Epithelial cell of prostate (primary cell): ENCODE data around the gene HOXD12.

Experiments
- DNase-seq: peaks from one replicate; pipeline ENCODE4 v3.0.0-alpha.2; 2011; ENCODE audit warnings: low read depth, low spot score
- H3K27ac ChIP-seq: fragments of 450-650 bp; 2 replicates; pipeline ENCODE4 v1.5.1; 2017; ENCODE audit warnings: mild to moderate bottlenecking

HOXD12 gene

DNA sequence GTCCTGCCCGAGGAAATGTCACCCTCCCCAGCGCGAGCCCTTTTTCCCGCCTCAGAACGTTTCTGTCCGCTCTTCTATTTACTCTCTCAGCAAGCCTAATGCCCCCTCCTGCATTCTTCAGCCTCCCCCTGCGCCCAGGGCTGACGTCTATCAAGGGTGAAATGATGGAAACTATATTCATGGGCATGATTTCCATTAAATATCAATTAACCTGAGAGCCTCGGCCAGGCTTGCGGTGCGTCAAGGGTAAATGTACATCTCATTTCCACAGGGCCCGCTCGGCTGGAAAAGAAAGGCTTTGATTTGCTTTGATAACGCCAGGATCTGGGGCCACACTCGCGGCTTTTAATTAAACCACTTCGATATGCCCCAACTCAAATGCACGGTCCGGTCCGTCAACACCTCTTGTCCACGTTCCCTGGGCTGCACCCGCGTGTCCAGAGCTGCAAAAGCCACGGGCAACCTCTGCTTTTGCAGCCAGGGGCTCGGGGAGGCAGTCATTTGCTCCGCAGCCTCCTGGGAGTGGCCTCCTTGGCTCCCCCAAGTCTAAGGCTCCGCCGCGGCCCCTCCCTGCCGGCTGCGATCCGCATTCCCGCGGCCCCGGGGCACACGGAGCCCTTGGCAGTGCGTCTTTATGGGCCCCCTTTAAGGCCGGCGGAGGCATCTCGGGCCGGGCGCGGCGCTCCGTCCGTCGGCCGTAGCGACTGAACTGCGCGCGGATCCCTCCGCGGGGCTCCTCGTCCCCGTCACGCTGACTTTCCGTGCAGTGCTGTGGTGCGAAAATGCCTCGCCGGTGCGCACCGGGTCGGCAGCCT lies 29.6 kb downstream of the HOXD12 start, which contains the start of gene HOXD8:
TSS of gene HOXD8 (plus strand) at position 724 of the 815 bp plus-strand sequence. CDS start 662 bp downstream, outside the sequence.
- DNase-seq = no peak
- H3K27ac ChIP-seq = peak within 1 kb of the TSS; percentile 74

GRCh38 chr2:176129813-176130146 lies 30.2 kb downstream of the HOXD12 start:
- no peak for DNase-seq
- H3K27ac ChIP-seq = peak overlapping the region; percentile 74

- DNase-seq = no peak
- peak overlapping the region; percentile 74 for H3K27ac ChIP-seq
These were observed 30.8 kb downstream of the HOXD12 start for GRCh38 chr2:176130147-176130956.

DNA sequence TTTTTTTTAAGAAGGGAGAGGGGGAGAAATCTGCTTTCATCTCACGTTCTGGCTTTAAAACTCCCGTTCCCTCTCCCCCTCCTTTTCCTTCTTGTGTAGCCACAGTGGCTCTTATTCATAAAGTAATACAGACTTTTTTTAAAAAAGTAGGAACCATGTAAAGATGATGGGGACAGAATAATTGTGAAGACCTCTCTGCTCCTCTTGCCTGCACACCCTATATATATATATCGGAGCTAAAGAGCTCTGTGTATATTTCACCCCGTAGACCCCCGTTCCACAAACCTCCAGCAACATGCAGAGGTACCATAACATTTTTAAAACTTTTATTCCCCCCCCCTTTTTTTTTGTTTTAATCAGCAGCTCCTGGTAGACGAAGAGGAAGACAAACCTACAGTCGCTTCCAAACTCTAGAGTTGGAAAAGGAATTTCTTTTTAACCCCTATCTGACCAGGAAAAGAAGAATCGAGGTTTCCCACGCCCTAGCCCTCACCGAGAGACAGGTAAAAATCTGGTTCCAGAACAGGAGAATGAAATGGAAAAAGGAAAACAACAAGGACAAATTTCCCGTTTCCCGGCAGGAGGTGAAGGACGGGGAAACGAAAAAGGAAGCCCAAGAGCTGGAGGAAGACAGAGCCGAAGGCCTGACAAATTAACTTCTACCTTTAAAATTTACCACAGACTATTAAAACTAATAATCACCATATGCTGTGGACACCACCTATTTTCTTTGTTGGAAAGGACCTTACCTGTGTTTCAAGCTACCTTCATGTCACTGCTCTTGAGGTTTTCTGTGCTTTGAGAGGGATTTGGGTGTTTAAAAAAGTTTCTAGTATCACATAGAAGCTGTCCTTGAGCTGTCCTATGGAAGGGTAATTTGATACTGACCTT lies 31.6 kb downstream of the HOXD12 start:
- DNase-seq = no peak
- peak overlapping the region; percentile 74 for H3K27ac ChIP-seq

- H3K27ac ChIP-seq = no peak overlapping the region
These were observed 32.2 kb downstream of the HOXD12 start for GRCh38 chr2:176131848-176132158.

DNA sequence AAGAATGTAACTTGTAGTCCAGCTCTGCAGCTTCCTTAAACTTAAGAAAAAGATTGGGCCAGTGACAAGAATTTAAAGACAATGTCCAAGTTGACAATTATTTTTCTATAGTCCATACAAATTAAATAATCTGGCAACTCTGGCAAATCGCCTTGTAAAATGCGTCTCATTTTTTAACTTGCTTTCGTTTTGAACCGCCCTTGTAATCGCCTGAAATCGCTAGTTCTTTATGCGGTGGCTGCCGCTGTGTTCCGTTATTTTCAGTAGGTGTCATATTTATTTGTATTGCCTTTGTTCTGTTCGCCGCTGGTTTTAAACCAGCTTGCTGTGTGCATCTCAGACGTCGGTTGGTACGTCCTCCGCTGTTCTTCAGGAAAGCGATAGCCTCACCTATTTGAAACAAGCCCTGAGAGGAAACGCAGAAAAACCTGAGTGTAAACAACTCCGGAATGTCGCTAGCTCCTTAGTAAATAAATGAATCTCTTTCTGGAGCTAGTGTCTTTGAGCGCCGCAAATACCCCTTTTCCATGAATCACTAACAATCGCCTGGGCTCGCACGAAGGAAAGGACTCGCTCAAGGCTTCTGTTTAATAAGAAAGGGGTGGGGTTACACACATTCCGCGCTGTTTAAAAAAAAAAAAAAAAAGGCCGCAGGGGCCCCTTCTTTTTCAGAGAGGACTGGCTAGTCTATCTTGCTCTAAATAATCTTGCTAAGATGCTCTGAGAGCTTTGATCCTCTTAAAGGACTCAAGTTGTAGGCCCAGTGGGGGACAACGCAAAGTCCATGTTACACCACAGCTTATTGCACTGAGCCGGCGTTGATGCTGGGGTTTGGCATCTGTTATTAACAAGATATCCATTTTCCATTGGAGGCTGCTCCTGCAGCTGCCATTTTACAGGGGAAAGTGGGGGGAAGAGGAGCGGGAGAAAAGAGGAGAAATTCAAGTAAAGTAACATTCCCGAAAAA lies 32.9 kb downstream of the HOXD12 start:
- no peak for DNase-seq
- no peak overlapping the region for H3K27ac ChIP-seq

More at GRCh38 chr2:176131848-176132158, 32.2 kb downstream of the HOXD12 start:
- DNase-seq = no peak

- DNase-seq = no peak
- peak overlapping the region; percentile 76 for H3K27ac ChIP-seq
These were observed 33.8 kb downstream of the HOXD12 start for GRCh38 chr2:176133389-176133788.

GRCh38 chr2:176134035-176134434 lies 34.4 kb downstream of the HOXD12 start:
- peak overlapping the region; percentile 76 for H3K27ac ChIP-seq
- DNase-seq = no peak

GRCh38 chr2:176135035-176135440 lies 35.4 kb downstream of the HOXD12 start:
- no peak for DNase-seq
- peak overlapping the region; percentile 76 for H3K27ac ChIP-seq

DNA sequence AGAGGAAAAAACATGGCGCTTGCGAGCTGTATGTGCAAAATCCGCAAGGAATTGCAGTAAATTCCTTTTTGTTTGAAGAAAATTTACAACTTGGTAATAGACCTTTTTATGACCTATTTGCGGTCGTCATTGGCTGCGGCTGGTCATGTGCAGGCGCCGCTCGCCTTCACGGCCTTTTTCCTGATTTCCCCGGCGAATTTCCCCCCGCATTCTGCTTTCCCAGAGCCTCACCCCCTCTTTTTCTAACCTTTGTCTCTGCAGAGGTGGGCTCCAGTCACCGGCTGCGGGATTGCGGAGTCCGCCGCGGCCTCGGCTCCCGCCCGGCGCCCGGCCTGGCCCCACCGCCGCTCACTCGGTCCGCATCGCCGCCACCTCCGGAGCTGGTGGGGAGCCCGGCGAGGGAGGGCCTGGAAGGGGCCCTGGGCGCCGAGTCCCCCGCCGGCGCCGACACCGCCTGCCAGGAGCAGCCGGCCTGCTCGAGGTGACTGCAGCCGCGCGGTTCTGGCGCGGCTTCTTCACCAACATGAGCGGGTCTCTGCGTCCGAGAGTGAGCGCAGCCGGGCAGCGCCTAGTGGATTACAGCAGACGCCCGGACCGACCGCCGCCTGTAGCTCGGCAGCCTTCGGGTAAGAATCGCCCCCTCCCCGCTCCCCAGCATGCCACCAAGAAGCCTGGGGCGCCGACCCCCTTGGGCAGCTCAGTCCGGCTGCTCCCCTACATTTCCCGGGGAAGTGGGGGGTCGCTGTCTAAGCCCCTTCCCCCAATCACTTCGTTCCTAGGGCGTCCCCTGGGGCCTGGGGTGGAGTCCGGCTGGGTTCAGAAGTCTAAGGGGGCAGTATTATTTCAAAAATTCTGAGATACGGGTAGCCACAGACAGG lies 37.0 kb downstream of the HOXD12 start:
- no peak for DNase-seq
- H3K27ac ChIP-seq = peak overlapping the region; percentile 76

- H3K27ac ChIP-seq = no peak overlapping the region
- no peak for DNase-seq
These were observed 37.6 kb downstream of the HOXD12 start for GRCh38 chr2:176137252-176137580.

- H3K27ac ChIP-seq = no peak overlapping the region
- no peak for DNase-seq
These were observed 38.3 kb downstream of the HOXD12 start for GRCh38 chr2:176137906-176138305.

- DNase-seq = no peak
- H3K27ac ChIP-seq = no peak overlapping the region
These were observed 38.9 kb downstream of the HOXD12 start for GRCh38 chr2:176138526-176138922.

DNA sequence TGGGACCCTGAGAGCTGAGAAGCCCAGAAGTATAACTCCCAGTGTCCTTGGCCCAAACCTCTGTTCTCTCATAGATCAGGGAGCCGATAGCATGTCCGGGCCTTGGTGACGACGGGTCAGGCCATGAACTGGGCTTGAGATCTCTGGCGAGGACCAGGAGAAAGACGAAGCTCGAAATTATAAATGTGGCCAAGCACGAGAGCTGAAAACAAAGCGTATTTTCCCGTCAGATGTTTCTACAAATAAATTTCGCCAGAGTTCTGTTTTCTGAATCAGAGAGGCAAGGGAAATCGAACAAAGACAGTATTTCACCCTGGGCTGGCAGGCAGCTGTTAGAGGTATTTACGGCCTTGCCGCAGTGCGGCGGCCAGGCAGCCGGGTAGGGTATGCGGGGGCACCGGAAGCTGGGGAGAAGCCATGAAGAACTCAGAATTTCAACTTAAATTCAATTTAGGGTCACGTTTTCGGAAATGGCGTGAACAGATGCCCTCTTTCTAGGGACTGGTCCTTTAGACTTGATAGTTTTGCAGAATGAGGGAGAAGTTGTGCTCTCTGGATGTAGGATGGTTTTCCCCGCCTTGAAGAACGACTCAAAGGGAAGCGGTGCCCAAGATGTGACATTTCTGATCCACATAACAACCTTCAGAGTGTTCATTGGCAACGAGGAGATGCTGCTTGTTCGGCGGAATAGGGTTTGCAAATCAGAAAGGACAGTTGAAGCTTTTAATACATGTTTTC lies 39.5 kb downstream of the HOXD12 start:
- no peak overlapping the region for H3K27ac ChIP-seq
- DNase-seq = no peak

DNA sequence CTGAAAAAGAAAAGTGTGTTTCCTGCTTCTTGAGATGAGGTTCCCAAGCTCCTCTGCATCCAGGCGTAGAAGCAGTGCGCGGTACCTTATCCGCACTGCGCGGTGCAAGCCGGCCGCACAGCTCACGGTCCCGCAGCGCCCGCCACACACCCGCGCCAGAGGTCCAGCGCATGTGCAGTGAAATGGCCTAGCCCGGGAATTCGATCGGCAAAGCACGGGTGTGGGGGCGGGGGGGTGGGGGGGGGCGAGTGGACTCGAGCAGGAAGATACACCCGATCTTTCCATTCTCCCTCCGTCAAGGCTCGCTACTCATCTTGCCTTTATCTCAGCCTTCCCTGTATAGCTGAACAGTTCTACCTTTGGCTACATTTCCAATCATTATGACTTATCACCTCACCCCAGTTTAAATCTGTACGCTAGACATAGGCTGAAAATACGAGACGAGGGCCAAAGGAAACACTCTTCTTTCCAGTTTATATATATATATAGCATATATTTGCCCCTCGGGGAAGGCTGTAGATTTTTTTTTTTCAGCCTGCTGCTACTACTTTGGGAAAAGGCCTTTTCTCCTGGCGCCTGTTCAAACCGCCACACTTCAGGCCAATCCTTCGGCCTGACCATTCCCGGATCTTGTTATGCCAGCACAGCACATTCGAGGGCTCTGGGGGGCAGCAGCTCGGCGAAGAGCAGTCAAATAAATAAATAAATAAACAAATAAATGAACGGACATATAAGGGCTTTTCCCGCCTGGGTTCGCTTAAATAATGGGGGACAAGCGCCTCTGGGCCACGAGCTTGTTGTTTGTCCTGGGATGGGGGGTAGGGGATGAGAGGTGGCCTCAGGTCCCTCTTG lies 40.3 kb downstream of the HOXD12 start:
- no peak for DNase-seq
- H3K27ac ChIP-seq = no peak overlapping the region

DNA sequence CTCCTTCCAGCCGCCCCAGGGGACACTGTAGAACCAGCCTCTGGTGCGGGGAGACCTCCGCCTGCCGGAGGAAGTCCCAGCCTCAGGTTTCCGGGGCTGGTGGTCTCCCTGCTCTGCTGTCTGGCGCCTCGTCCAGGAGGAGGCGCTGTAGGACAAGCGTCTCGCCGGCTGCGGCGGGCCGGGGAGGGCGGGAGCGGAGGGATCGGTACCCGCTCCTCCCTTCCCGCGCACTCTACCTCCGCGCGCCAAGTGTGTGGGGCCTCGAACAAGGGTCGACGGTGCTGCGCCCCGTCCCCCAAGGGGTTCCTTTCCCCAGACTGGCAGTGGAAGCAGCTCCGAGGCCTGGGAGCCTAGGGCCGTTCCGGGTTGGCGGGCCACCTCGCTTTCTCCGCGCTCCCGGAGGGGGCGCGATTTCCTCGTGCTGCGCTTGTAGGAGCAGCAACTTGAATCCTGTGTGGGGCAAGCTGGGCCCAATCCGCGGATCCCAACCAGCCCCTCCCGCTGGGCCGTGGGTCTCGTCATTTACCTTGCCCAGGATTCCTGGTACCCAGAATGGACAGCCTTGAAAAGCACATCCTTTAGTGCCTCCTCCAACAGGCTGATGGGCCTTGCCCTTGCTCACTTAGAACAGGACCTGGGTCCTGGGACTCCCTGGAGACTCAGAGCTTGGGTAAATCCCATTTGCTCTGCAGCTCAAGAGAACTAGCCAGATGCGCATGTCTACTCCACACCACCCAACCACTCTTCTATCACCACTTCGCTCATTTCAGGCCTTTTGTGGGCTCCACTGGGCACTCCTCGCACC lies 41.1 kb downstream of the HOXD12 start:
- no peak overlapping the region for H3K27ac ChIP-seq
- DNase-seq = no peak
